Naive thymus-derived CD4-positive, alpha-beta T cell (primary cell): Measurements from ENCODE around the gene ADAMTS15. TPM values are rescaled to one million over a fixed set of nuclear protein-coding genes. Genes with fewer than 3 reads are reported as not detected.
A peak's percentile ranks its signal among the peaks of the same experiment; 100 is the strongest.

Experiments
- ATAC-seq: fragments of 150-1000 bp; cut with Tn5 transposase; 2 replicates; pipeline ENCODE4 v1.10.0; 2021; ENCODE audit warnings: mild to moderate bottlenecking, moderate library complexity
- CTCF ChIA-PET: fragments of 350-600 bp; sonication (Branson Sonifier 250); formaldehyde crosslinking; loops from one replicate; lab custom pipeline; 2021; ENCODE audit warnings: antibody characterized with exemption; lab: Charles Lee
- POLR2A ChIA-PET: fragments of 350-600 bp; sonication (Branson Sonifier 250); formaldehyde crosslinking; loops from one replicate; lab custom pipeline; 2021; ENCODE audit warnings: antibody characterized with exemption, inconsistent platforms; lab: Charles Lee
- DNase-seq, 9 donors: peaks; one replicate each; pipeline versions ENCODE4 v3.0.0 to v3.0.0-alpha.2; 2020 to 2022; ENCODE audit warnings: mixed read lengths in 1 of 9
- H3K27ac ChIP-seq: one replicate; pipeline ENCODE4 v1.7.0; 2013; ENCODE audit warnings: mild to moderate bottlenecking, low read depth, low read length, moderate library complexity
- H3K27me3 ChIP-seq, 2 donors: one replicate each; pipeline ENCODE4 v1.7.0; 2013; ENCODE audit warnings: low read length in 2 of 2, mild to moderate bottlenecking in 2 of 2, moderate library complexity in 2 of 2; ENCODE audit not compliant: control insufficient read depth in 2 of 2, insufficient read depth in 2 of 2
- H3K36me3 ChIP-seq, 3 experiments: 1 replicate in 2 of 3; 2 replicates in 1 of 3; pipeline ENCODE4 v1.7.0; 2013; ENCODE audit warnings: low read length in 3 of 3, mild to moderate bottlenecking in 3 of 3, moderate library complexity in 1 of 3; ENCODE audit not compliant: insufficient read depth in 3 of 3, control insufficient read depth in 2 of 3
- H3K4me1 ChIP-seq, 2 donors: one replicate each; pipeline ENCODE4 v1.7.0; 2013; ENCODE audit warnings: low read length in 2 of 2, mild to moderate bottlenecking in 2 of 2, moderate library complexity in 1 of 2; ENCODE audit not compliant: control insufficient read depth in 2 of 2, insufficient read depth in 2 of 2
- H3K4me3 ChIP-seq: 2 replicates; pipeline ENCODE4 v1.7.0; 2013; ENCODE audit warnings: mild to moderate bottlenecking, low read length
- H3K9me3 ChIP-seq, 3 experiments: 1 replicate in 2 of 3; 2 replicates in 1 of 3; pipeline ENCODE4 v1.7.0; 2013; ENCODE audit warnings: low read length in 3 of 3; ENCODE audit not compliant: control insufficient read depth in 2 of 3
- H3K27ac Mint-ChIP-seq, 9 donors: one replicate each; pipeline ENCODE4 v1.8.0; 2020 to 2022; ENCODE audit warnings: mixed read lengths in 9 of 9, mild to moderate bottlenecking in 8 of 9, moderate library complexity in 5 of 9, inconsistent platforms in 2 of 9
- H3K27me3 Mint-ChIP-seq, 5 donors: one replicate each; pipeline ENCODE4 v1.8.0; 2021 to 2022; ENCODE audit warnings: mixed read lengths in 5 of 5, mild to moderate bottlenecking in 1 of 5
- H3K36me3 Mint-ChIP-seq, 5 donors: one replicate each; pipeline ENCODE4 v1.8.0; 2020 to 2022; ENCODE audit warnings: mixed read lengths in 5 of 5, mild to moderate bottlenecking in 3 of 5, inconsistent platforms in 1 of 5
- H3K4me1 Mint-ChIP-seq, 7 donors: one replicate each; pipeline ENCODE4 v1.8.0; 2020 to 2022; ENCODE audit warnings: mixed read lengths in 7 of 7, mild to moderate bottlenecking in 3 of 7, inconsistent platforms in 1 of 7
- H3K4me3 Mint-ChIP-seq, 10 donors: one replicate each; pipeline ENCODE4 v1.8.0; 2020 to 2022; ENCODE audit warnings: mild to moderate bottlenecking in 10 of 10, mixed read lengths in 10 of 10, moderate library complexity in 6 of 10, inconsistent platforms in 2 of 10
- H3K9me3 Mint-ChIP-seq, 11 donors: one replicate each; pipeline ENCODE4 v1.8.0; 2020 to 2022; ENCODE audit warnings: mixed read lengths in 11 of 11, mild to moderate bottlenecking in 4 of 11, inconsistent platforms in 1 of 11, moderate library complexity in 1 of 11
- intact Hi-C, 2 donors: fragments of 100-400 bp; cut with micrococcal nuclease; formaldehyde crosslinking; loops; one replicate each; pipeline ENCODE4 v1.15.1; 2023
- polyA plus RNA-seq, 2 donors: library from polyadenylated mRNA; unstranded; fragments of 300-500 nt; fragmentation: Illumina TruSeq; gene quantifications; one replicate each; pipeline ENCODE4 v1.2.3, GENCODE V29; 2021
- total RNA-seq, 6 experiments: library from RNA in 5 of 6; stranded (reverse) in 5 of 6; gene quantifications; 1 replicate in 5 of 6; 2 replicates in 1 of 6; pipeline ENCODE4 v1.2.3 and lab custom pipeline; 2021 to 2026

ADAMTS15 gene
- total and polyA plus RNA-seq, 7 experiments from 2014 or later = 0.12 TPM; not detected in 6

- H3K4me3 Mint-ChIP-seq = no peak overlapping the region
- H3K27ac Mint-ChIP-seq = no peak overlapping the region
- ATAC-seq (no peak), DNase-seq (no peak)
- H3K4me1 ChIP-seq = no peaks in the 10 kb centered on the region
- CTCF ChIA-PET = no interaction called here
- H3K27ac ChIP-seq = no peak overlapping the region
- intact Hi-C loops = no loop called here
- no peaks in the 10 kb centered on the region for H3K36me3 ChIP-seq
- no peaks in the 10 kb centered on the region for H3K27me3 ChIP-seq
- POLR2A ChIA-PET = no interaction called here
- peaks cover 0 to 9% (median 4%) of the 10 kb centered on the region in 5 donors for H3K27me3 Mint-ChIP-seq
- H3K4me3 ChIP-seq = no peak overlapping the region
- H3K9me3 ChIP-seq = no peaks in the 10 kb centered on the region
- H3K36me3 Mint-ChIP-seq = no peaks in the 10 kb centered on the region
- peaks cover 0 to 7% (median 0%) of the 10 kb centered on the region in 7 donors for H3K4me1 Mint-ChIP-seq
- peaks cover 0 to 5% (median 2%) of the 10 kb centered on the region in 11 donors for H3K9me3 Mint-ChIP-seq
Observed at GRCh38 chr11:130486391-130486836, 38.0 kb downstream of the ADAMTS15 start.

GRCh38 chr11:130486987-130487923 lies 38.8 kb downstream of the ADAMTS15 start:
- H3K27me3 Mint-ChIP-seq = peaks cover 0 to 15% (median 4%) of the 10 kb centered on the region in 5 donors
- no peaks in the 10 kb centered on the region for H3K9me3 ChIP-seq
- H3K4me3 ChIP-seq = no peak overlapping the region
- no peaks in the 10 kb centered on the region for H3K4me1 ChIP-seq
- POLR2A ChIA-PET = no interaction called here
- no peak for ATAC-seq
- H3K36me3 ChIP-seq = no peaks in the 10 kb centered on the region
- H3K27me3 ChIP-seq = no peaks in the 10 kb centered on the region
- peak overlapping the region in 1 of 9 donors; percentile 47 for H3K27ac Mint-ChIP-seq
- H3K27ac ChIP-seq = no peak overlapping the region
- no peak for DNase-seq
- no peak overlapping the region for H3K4me3 Mint-ChIP-seq
- intact Hi-C loops = no loop called here
- peaks cover 0 to 5% (median 2%) of the 10 kb centered on the region in 11 donors for H3K9me3 Mint-ChIP-seq
- peaks cover 0 to 7% (median 0%) of the 10 kb centered on the region in 7 donors for H3K4me1 Mint-ChIP-seq
- CTCF ChIA-PET = no interaction called here
- no peaks in the 10 kb centered on the region for H3K36me3 Mint-ChIP-seq

- Mint-ChIP-seq H3K27ac (peak overlapping the region in 1 of 9 donors; percentile 47), H3K9me3 (peaks cover 0 to 5% (median 0%) of the 10 kb centered on the region in 11 donors), H3K4me1 (peaks cover 0 to 7% (median 0%) of the 10 kb centered on the region in 7 donors), H3K4me3 (no peak overlapping the region), H3K36me3 (no peaks in the 10 kb centered on the region), H3K27me3 (peaks cover 0 to 18% (median 4%) of the 10 kb centered on the region in 5 donors)
- POLR2A ChIA-PET = no interaction called here
- H3K36me3 ChIP-seq = no peaks in the 10 kb centered on the region
- H3K27ac ChIP-seq = no peak overlapping the region
- intact Hi-C loops = no loop called here
- no peaks in the 10 kb centered on the region for H3K4me1 ChIP-seq
- peaks cover 0 to 2% of the 10 kb centered on the region in 2 donors for H3K27me3 ChIP-seq
- CTCF ChIA-PET = no interaction called here
- no peaks in the 10 kb centered on the region for H3K9me3 ChIP-seq
- ATAC-seq = no peak
- no peak for DNase-seq
- H3K4me3 ChIP-seq = no peak overlapping the region
Observed at GRCh38 chr11:130487924-130488815, 39.7 kb downstream of the ADAMTS15 start.

- Mint-ChIP-seq H3K27ac (no peak overlapping the region), H3K36me3 (no peaks in the 10 kb centered on the region), H3K9me3 (peaks cover 0 to 2% (median 0%) of the 10 kb centered on the region in 11 donors), H3K4me3 (no peak overlapping the region), H3K27me3 (peaks cover 0 to 21% (median 5%) of the 10 kb centered on the region in 5 donors), H3K4me1 (peaks cover 0 to 7% (median 0%) of the 10 kb centered on the region in 7 donors)
- ChIA-PET POLR2A (no interaction called here), CTCF (no interaction called here)
- Histone ChIP-seq H3K9me3 (no peaks in the 10 kb centered on the region), H3K27ac (no peak overlapping the region), H3K36me3 (no peaks in the 10 kb centered on the region), H3K4me1 (no peaks in the 10 kb centered on the region), H3K4me3 (no peak overlapping the region), H3K27me3 (peaks cover 0 to 2% of the 10 kb centered on the region in 2 donors)
- no peak for ATAC-seq
- intact Hi-C loops = no loop called here
- no peak for DNase-seq
Observed at GRCh38 chr11:130488848-130489584, 40.6 kb downstream of the ADAMTS15 start.

GRCh38 chr11:130489716-130490115 lies 41.3 kb downstream of the ADAMTS15 start:
- H3K36me3 ChIP-seq = no peaks in the 10 kb centered on the region
- H3K4me3 ChIP-seq = no peak overlapping the region
- POLR2A ChIA-PET = no interaction called here
- peaks cover 0 to 2% of the 10 kb centered on the region in 2 donors for H3K27me3 ChIP-seq
- Mint-ChIP-seq H3K4me1 (peaks cover 0 to 7% (median 0%) of the 10 kb centered on the region in 7 donors), H3K36me3 (no peaks in the 10 kb centered on the region), H3K4me3 (no peak overlapping the region), H3K9me3 (no peaks in the 10 kb centered on the region), H3K27me3 (peaks cover 0 to 25% (median 7%) of the 10 kb centered on the region in 5 donors), H3K27ac (no peak overlapping the region)
- no peaks in the 10 kb centered on the region for H3K9me3 ChIP-seq
- DNase-seq (no peak), ATAC-seq (no peak)
- intact Hi-C loops = no loop called here
- CTCF ChIA-PET = no interaction called here
- no peak overlapping the region for H3K27ac ChIP-seq
- no peaks in the 10 kb centered on the region for H3K4me1 ChIP-seq
